Uterus (tissue), 2 donors: ENCODE measurements around the gene EPS15.

Experiments
- CTCF ChIP-seq, 4 experiments: fragments of 200-600 bp in 2 of 4; fragments of 450-650 bp in 2 of 4; sonication (generic) in 2 of 4; IDR thresholded peaks; one replicate each; pipeline ENCODE4 v1.5.1; 2016 to 2019; ENCODE audit warnings: antibody characterized with exemption in 4 of 4, mild to moderate bottlenecking in 2 of 4, moderate library complexity in 1 of 4
- POLR2A ChIP-seq, 2 donors: fragments of 450-650 bp; IDR thresholded peaks; one replicate each; pipeline ENCODE4 v1.6.1; 2016; ENCODE audit warnings: antibody characterized with exemption in 2 of 2, mild to moderate bottlenecking in 1 of 2, moderate library complexity in 1 of 2

DNA sequence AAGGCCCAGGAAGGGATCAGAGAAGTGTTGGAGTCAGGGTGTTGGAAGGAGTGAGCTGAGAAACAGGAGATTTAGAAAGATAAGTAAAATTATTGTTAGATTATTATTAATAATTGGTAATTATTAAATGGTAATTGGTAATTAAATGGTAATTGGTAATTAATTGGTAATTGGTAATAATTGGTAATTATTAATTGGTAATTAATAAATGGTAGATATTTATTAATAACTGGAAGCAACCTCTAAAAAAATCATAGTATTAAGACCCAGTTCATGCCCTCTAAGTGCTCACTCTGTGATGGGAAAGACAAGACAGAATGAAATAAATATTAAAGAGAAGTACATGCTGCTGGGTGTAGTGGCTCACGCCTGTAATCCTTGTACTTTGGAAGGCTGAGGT, 13.8 kb upstream of the EPS15 start:
- TF ChIP-seq POLR2A (IDR thresholded peaks at IDR 0.05) (no peak), CTCF (IDR thresholded peaks at IDR 0.05) (no peak)
